Prostate gland (tissue), 2 donors: Measurements from ENCODE around the gene CYB5B.

Experiments
- CTCF ChIP-seq, 4 experiments: fragments of 200-600 bp in 2 of 4; fragments of 450-650 bp in 2 of 4; sonication (generic) in 2 of 4; IDR thresholded peaks; 1 replicate in 3 of 4; 2 replicates in 1 of 4; pipeline ENCODE4 v1.5.1; 2016 to 2019; ENCODE audit warnings: antibody characterized with exemption in 4 of 4, mild to moderate bottlenecking in 2 of 4, moderate library complexity in 2 of 4
- POLR2A ChIP-seq: fragments of 450-650 bp; IDR thresholded peaks from one replicate; pipeline ENCODE4 v1.6.1; 2016; ENCODE audit warnings: antibody characterized with exemption, mild to moderate bottlenecking
- POLR2AphosphoS5 ChIP-seq: sonication (generic); formaldehyde crosslinking; IDR thresholded peaks from one replicate; pipeline ENCODE4 v1.6.1; 2017; ENCODE audit warnings: antibody characterized with exemption

- no peak for TF ChIP-seq POLR2A
- TF ChIP-seq CTCF (IDR thresholded peaks at IDR 0.05): no peak
- no peak for TF ChIP-seq POLR2AphosphoS5
These were observed 72.5 kb downstream of the CYB5B start for GRCh38 chr16:69496896-69497295.
